Nephron progenitor cell (in vitro differentiated cells): ENCODE data around the gene TCF12.

ENCODE experiments used
- DNase-seq: peaks from one replicate; pipeline ENCODE4 v3.0.0; 2021
- H3K27ac Mint-ChIP-seq: 2 replicates; pipeline ENCODE4 v1.8.0; 2021; ENCODE audit warnings: mild to moderate bottlenecking, moderate library complexity, mixed read lengths
- H3K27me3 Mint-ChIP-seq: 2 replicates; pipeline ENCODE4 v1.8.0; 2021; ENCODE audit warnings: mild to moderate bottlenecking, low read depth, mixed read lengths; ENCODE audit not compliant: poor library complexity
- H3K36me3 Mint-ChIP-seq: 2 replicates; pipeline ENCODE4 v1.8.0; 2021; ENCODE audit warnings: low read depth, mixed read lengths
- H3K4me1 Mint-ChIP-seq: 2 replicates; pipeline ENCODE4 v1.8.0; 2021; ENCODE audit warnings: mixed read lengths
- H3K4me3 Mint-ChIP-seq: 2 replicates; pipeline ENCODE4 v1.8.0; 2021; ENCODE audit warnings: mild to moderate bottlenecking, moderate library complexity, mixed read lengths
- H3K9me3 Mint-ChIP-seq: 2 replicates; pipeline ENCODE4 v1.8.0; 2021; ENCODE audit warnings: mild to moderate bottlenecking, moderate library complexity, mixed read lengths
- CTCF ChIP-seq: fragments of 200-600 bp; sonication (generic); IDR thresholded peaks from 2 replicates; pipeline ENCODE4 v1.5.0; 2021; ENCODE audit warnings: antibody characterized with exemption

TCF12 gene

DNA sequence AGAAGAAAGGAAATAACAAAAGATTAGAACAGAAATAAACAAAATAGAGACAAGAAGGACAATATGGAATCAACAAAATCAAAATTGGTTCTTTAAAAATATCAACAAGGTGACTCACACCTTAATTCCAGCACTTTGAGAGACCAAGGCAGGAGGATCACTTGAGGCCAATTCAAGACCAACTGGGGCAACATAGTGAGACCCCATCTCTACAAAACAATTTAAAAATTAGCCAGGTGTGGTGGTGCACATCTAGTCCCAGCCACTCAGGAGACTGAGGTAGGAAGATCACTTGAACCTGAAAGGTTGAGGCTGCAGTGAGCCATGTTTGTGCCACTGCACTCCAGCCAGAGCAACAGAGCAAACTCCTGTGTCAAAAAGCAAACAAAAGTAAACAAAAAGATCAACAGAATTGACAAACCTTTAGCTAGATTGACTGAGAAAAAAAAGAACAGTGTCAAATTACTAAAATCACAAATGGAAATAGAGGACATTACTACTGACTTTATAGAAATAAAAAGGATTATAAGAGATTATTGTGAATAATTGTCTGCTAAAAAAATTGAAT lies 267.1 kb downstream of the TCF12 start:
- Mint-ChIP-seq H3K9me3 (peaks cover 23% of the 10 kb centered on the region), H3K27ac (peak overlapping the region; percentile 4), H3K36me3 (peaks cover 42% of the 10 kb centered on the region), H3K4me1 (no peaks in the 10 kb centered on the region), H3K4me3 (no peak overlapping the region), H3K27me3 (no peaks in the 10 kb centered on the region)
- TF ChIP-seq CTCF: no peak
- no peak for DNase-seq

- Mint-ChIP-seq H3K4me1 (peaks cover 7% of the 10 kb centered on the region), H3K36me3 (peaks cover 63% of the 10 kb centered on the region), H3K27ac (peak overlapping the region; percentile 79), H3K27me3 (no peaks in the 10 kb centered on the region), H3K9me3 (peaks cover 23% of the 10 kb centered on the region), H3K4me3 (no peak overlapping the region)
- DNase-seq: no peak
- TF ChIP-seq CTCF: no peak
Observed at GRCh38 chr15:57189466-57189865, 271.0 kb downstream of the TCF12 start.

DNA sequence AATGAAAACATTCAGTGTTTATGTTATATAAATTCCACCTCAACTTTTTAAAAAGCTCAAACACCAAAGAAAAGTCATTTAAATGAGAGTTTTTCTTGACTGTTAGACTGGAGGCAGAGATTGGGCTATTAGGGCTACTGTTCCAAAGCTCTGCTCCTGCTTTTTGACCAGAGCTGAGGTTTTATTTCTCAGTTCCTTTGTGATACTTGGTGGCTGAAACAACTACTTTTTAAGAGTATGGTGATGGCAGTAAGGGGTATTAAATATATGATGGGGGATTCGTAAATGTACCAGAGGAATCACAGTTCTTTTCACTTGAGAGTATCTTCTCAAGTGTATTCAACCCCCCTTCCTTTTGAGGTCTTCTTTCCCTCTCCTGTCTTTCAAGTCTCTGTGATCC lies 271.8 kb downstream of the TCF12 start:
- Mint-ChIP-seq H3K27me3 (no peaks in the 10 kb centered on the region), H3K4me1 (peaks cover 7% of the 10 kb centered on the region), H3K36me3 (peaks cover 58% of the 10 kb centered on the region), H3K9me3 (peaks cover 21% of the 10 kb centered on the region), H3K4me3 (no peak overlapping the region), H3K27ac (peak overlapping the region; percentile 80)
- no peak for DNase-seq
- TF ChIP-seq CTCF: no peak

DNA sequence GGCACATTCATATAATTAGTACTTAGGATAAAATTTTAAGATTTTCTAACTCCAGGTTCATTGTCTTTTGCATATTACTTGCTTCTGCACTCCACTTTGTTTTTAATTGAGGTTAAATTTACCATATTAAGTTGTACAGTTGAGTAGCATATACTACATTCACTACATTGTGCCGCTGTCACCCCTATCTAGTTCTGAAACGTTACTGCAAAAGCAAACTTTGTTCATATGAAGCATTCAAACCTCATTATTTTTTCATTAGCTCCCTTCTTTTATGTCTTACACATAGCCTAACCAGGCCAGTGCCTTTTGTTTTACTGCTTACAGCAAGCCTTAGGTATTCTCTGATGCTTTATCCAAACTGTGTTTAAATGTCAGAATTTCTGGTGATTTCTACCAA lies 274.7 kb downstream of the TCF12 start:
- H3K9me3 Mint-ChIP-seq: no peaks in the 10 kb centered on the region
- peaks cover 16% of the 10 kb centered on the region for H3K4me1 Mint-ChIP-seq
- TF ChIP-seq CTCF: no peak
- no peak for DNase-seq
- H3K36me3 Mint-ChIP-seq: peaks cover 44% of the 10 kb centered on the region
- no peaks in the 10 kb centered on the region for H3K27me3 Mint-ChIP-seq
- no peak overlapping the region for H3K4me3 Mint-ChIP-seq
- peak overlapping the region; percentile 52 for H3K27ac Mint-ChIP-seq

- Mint-ChIP-seq H3K36me3 (peaks cover 44% of the 10 kb centered on the region), H3K27me3 (no peaks in the 10 kb centered on the region), H3K27ac (no peak overlapping the region), H3K4me1 (peaks cover 25% of the 10 kb centered on the region), H3K4me3 (no peak overlapping the region), H3K9me3 (no peaks in the 10 kb centered on the region)
- TF ChIP-seq CTCF: no peak
- no peak for DNase-seq
Observed at GRCh38 chr15:57195326-57195725, 276.9 kb downstream of the TCF12 start.

GRCh38 chr15:57196865-57197264 lies 278.4 kb downstream of the TCF12 start:
- Mint-ChIP-seq H3K4me1 (peaks cover 23% of the 10 kb centered on the region), H3K27ac (no peak overlapping the region), H3K4me3 (no peak overlapping the region), H3K36me3 (peaks cover 41% of the 10 kb centered on the region), H3K9me3 (no peaks in the 10 kb centered on the region), H3K27me3 (no peaks in the 10 kb centered on the region)
- no peak for DNase-seq
- no peak for TF ChIP-seq CTCF
